ENCODE data around the gene MAPKBP1. TPM values are rescaled to one million over a fixed set of nuclear protein-coding genes. Genes with fewer than 3 reads are reported as not detected.

MAPKBP1 gene
- total and polyA plus RNA-seq, 9 of the 15 experiments (the other 6 are each of a cell fraction or from before 2014, with no cell fraction given), result 0.15 to 9.5 (median 4.5) TPM

GRCh38 chr15:41823502-41823901, 49.2 kb downstream of the MAPKBP1 start:
- no peak for DNase-seq (ENCODE audit: extremely low read depth in 1 of 4, low spot score in 3 of 4)
- intact Hi-C loops (cut with micrococcal nuclease) (no loop called here), in situ Hi-C loops (cut with MboI) (loop anchor here (25.0 kb wide), 1 partner anchor 361 kb away; no protein-coding TSS in a partner anchor)
- BruUV-seq (replicated peaks), result no TSS peak
- H3K27ac ChIP-seq (ENCODE audit: extremely low read depth, low read depth, low read length), result no peak overlapping the region
- H3K4me2 ChIP-seq (ENCODE audit: insufficient read depth, low read length), result no peak overlapping the region
- ATAC-seq, result no peak
- no peak overlapping the region for H3K4me3 ChIP-seq
- H3K4me1 ChIP-seq (replicated peaks in 1 of 2; ENCODE audit: control insufficient read depth in 2 of 2, insufficient read depth in 2 of 2, low read length in 2 of 2), result peaks cover 0 to 11% of the 10 kb centered on the region in 2 experiments; a peak in 2 of 5 replicates
- no peaks in the 10 kb centered on the region for H4K20me1 ChIP-seq (replicated peaks; ENCODE audit: control insufficient read depth, insufficient read depth, low read length)
- no peaks in the 10 kb centered on the region for H3K9me1 ChIP-seq (ENCODE audit: control insufficient read depth, insufficient read depth, low read length)
- no peaks in the 10 kb centered on the region for H3K9me3 ChIP-seq (replicated peaks; ENCODE audit: control insufficient read depth, insufficient read depth, low read depth, low read length)
- ChIA-PET CTCF (ENCODE audit: low intra/inter-chr PET ratio) (no interaction called here), POLR2A (no interaction called here)
- peaks cover 7% of the 10 kb centered on the region; the same call in 1 of the 3 replicates for H3K36me3 ChIP-seq (ENCODE audit: control insufficient read depth, insufficient read depth, low read length)
- no peaks in the 10 kb centered on the region for H3K27me3 ChIP-seq (ENCODE audit: control insufficient read depth in 2 of 2, insufficient read depth in 2 of 2, low read length in 2 of 2)
- H2AFZ ChIP-seq (ENCODE audit: low read depth, low read length), result no peak overlapping the region
- H3K9ac ChIP-seq (ENCODE audit: insufficient read depth in 1 of 2, low read depth in 2 of 2, low read length in 2 of 2), result 0 out of 4 replicates have a peak overlapping the region, but pooled peaks of 1 of the 2 experiments have one; percentile 21
- no peak for FAIRE-seq
- WGBS (ENCODE audit: insufficient coverage, low coverage, missing lambda C conversion rate), result 68% methylated on average over 10 of the region's 11 CpGs
- peaks cover 3% of the 10 kb centered on the region; the same call in 1 of the 3 replicates for H3K79me2 ChIP-seq (ENCODE audit: control insufficient read depth, insufficient read depth, low read length)
- TF ChIP-seq ERF (CRISPR knock-in tag; IDR thresholded peaks at IDR 0.05), result no peak
- TF ChIP-seq SUPT5H (IDR thresholded peaks at IDR 0.05), result no peak
- TF ChIP-seq MED1 (CRISPR knock-in tag; IDR thresholded peaks at IDR 0.05; ENCODE audit: borderline replicate concordance), result no peak
- TF ChIP-seq HLTF (IDR thresholded peaks at IDR 0.05), result no peak
- no peak for TF ChIP-seq BRF1 (IDR thresholded peaks at IDR 0.05; ENCODE audit: borderline replicate concordance, extremely low read depth, insufficient read length)
- no peak for TF ChIP-seq HNRNPL (IDR thresholded peaks at IDR 0.05; ENCODE audit: low read depth, low read length)
- no peak for TF ChIP-seq FOS (IDR thresholded peaks at IDR 0.05; ENCODE audit: extremely low read depth, insufficient read length)
- no peak for TF ChIP-seq UBTF (IDR thresholded peaks at IDR 0.05; ENCODE audit: borderline replicate concordance in 1 of 2, low read depth in 2 of 2, low read length in 2 of 2)
- TF ChIP-seq IRF9 (tag; IDR thresholded peaks at IDR 0.05), result no peak
- TF ChIP-seq SRSF9 (IDR thresholded peaks at IDR 0.05; ENCODE audit: borderline replicate concordance, low read depth, low read length), result no peak
- TF ChIP-seq, protein P1, sequence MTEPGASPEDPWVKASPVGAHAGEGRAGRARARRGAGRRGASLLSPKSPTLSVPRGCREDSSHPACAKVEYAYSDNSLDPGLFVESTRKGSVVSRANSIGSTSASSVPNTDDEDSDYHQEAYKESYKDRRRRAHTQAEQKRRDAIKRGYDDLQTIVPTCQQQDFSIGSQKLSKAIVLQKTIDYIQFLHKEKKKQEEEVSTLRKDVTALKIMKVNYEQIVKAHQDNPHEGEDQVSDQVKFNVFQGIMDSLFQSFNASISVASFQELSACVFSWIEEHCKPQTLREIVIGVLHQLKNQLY (CRISPR knock-in tag; conservative IDR thresholded peaks at IDR 0.05), result no peak
- no peak for TF ChIP-seq HNRNPH1 (optimal IDR thresholded peaks at IDR 0.05; ENCODE audit: low read depth, low read length)
- no peak for TF ChIP-seq NR0B1 (IDR thresholded peaks at IDR 0.05; ENCODE audit: partially characterized antibody)
- no peak for TF ChIP-seq ZNF75A (CRISPR knock-in tag; IDR thresholded peaks at IDR 0.05)

All from K562 (cell line).